Tibial artery (tissue), 4 donors: Measurements from ENCODE around the gene CHD6.

Experiments used
- DNase-seq, 2 donors: peaks; one replicate each; pipeline ENCODE4 v3.0.0-alpha.2; 2019
- H3K27ac ChIP-seq, 2 donors: fragments of 200-600 bp; sonication (generic) in 1 of 2; 1 replicate in 1 of 2; 2 replicates in 1 of 2; pipeline ENCODE4 v1.5.1; 2018 to 2019; ENCODE audit warnings: mild to moderate bottlenecking in 1 of 2
- H3K27me3 ChIP-seq, 2 donors: fragments of 200-600 bp; sonication (generic) in 1 of 2; one replicate each; pipeline versions ENCODE4 v1.5.1 to v1.6.0; 2016 to 2019
- H3K36me3 ChIP-seq, 3 donors: fragments of 200-600 bp; sonication (generic) in 2 of 3; one replicate each; pipeline ENCODE4 v1.5.1; 2016 to 2019; ENCODE audit warnings: mild to moderate bottlenecking in 2 of 3
- H3K4me1 ChIP-seq, 4 donors: fragments of 200-600 bp; sonication (generic) in 2 of 4; 1 replicate in 3 of 4; 2 replicates in 1 of 4; pipeline ENCODE4 v1.5.1; 2016 to 2019
- H3K4me3 ChIP-seq, 2 donors: fragments of 200-600 bp; sonication (generic) in 1 of 2; 1 replicate in 1 of 2; 2 replicates in 1 of 2; pipeline ENCODE4 v1.5.1; 2018 to 2019; ENCODE audit warnings: mild to moderate bottlenecking in 2 of 2
- H3K9me3 ChIP-seq, 3 donors: fragments of 200-600 bp; sonication (generic) in 1 of 3; one replicate each; pipeline ENCODE4 v1.5.1; 2016 to 2019
- CTCF ChIP-seq, 2 experiments: fragments of 200-600 bp in 1 of 2; fragments of 450-650 bp in 1 of 2; IDR thresholded peaks; one replicate each; pipeline ENCODE4 v1.5.1; 2017 to 2019; ENCODE audit warnings: antibody characterized with exemption in 2 of 2, mild to moderate bottlenecking in 1 of 2, moderate library complexity in 1 of 2
- intact Hi-C: fragments of 100-400 bp; cut with DNase I; formaldehyde crosslinking; loops from one replicate; pipeline ENCODE4 v1.15.0; 2023; ENCODE audit warnings: low total_unique reads

Gene CHD6

GRCh38 chr20:41406353-41406752, 211.8 kb downstream of the CHD6 start:
- no peaks in the 10 kb centered on the region for H3K27me3 ChIP-seq
- H3K36me3 ChIP-seq, result peaks cover 65 to 81% (median 77%) of the 10 kb centered on the region in 3 donors
- H3K9me3 ChIP-seq, result no peaks in the 10 kb centered on the region
- H3K4me3 ChIP-seq, result no peak overlapping the region
- no peak overlapping the region for H3K27ac ChIP-seq
- no peak for DNase-seq
- intact Hi-C loops, result loop anchor here (10.0 kb wide), 1 partner anchor 272 kb away; the partner anchor contains the start of gene PLCG1
- TF ChIP-seq CTCF (IDR thresholded peaks at IDR 0.05), result no peak
- H3K4me1 ChIP-seq, result peaks cover 0 to 4% (median 2%) of the 10 kb centered on the region in 4 donors

DNA sequence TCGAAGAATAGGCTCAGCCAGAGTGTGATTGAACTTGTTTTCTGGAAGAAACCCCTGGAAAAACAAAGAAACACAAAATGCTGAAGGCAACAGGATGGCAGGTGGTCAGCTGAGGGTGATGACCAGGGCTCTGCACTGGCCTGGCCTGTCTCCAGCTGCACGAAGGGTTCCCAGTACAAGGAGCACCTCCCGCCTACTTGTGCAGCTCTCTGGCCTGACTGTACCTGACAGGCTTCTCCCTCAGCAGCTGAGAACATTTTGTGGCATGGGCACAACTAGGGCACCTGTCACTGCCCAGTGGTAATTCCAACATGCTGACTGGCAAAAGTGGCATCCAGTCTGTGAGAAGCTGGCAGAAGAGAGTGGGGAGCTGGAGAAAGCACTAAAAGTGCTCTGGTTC, 212.7 kb downstream of the CHD6 start:
- Histone ChIP-seq H3K27me3 (no peaks in the 10 kb centered on the region), H3K4me3 (no peak overlapping the region), H3K4me1 (peaks cover 0 to 4% (median 0%) of the 10 kb centered on the region in 4 donors), H3K27ac (no peak overlapping the region), H3K9me3 (no peaks in the 10 kb centered on the region), H3K36me3 (peaks cover 61 to 74% (median 71%) of the 10 kb centered on the region in 3 donors)
- intact Hi-C loops, result loop anchor here (10.0 kb wide), 1 partner anchor 271 kb away; the partner anchor contains the start of gene PLCG1
- no peak for DNase-seq
- TF ChIP-seq CTCF (IDR thresholded peaks at IDR 0.05), result no peak

- no peaks in the 10 kb centered on the region for H3K27me3 ChIP-seq
- H3K4me3 ChIP-seq, result no peak overlapping the region
- no peak for TF ChIP-seq CTCF (IDR thresholded peaks at IDR 0.05)
- no peaks in the 10 kb centered on the region for H3K9me3 ChIP-seq
- H3K36me3 ChIP-seq, result peaks cover 45 to 56% (median 53%) of the 10 kb centered on the region in 3 donors
- intact Hi-C loops, result loop anchor here (10.0 kb wide), 1 partner anchor 269 kb away; the partner anchor contains the start of gene PLCG1
- H3K4me1 ChIP-seq, result no peaks in the 10 kb centered on the region
- DNase-seq, result no peak
- no peak overlapping the region for H3K27ac ChIP-seq
Measured at GRCh38 chr20:41403604-41404003, 214.6 kb downstream of the CHD6 start.

DNA sequence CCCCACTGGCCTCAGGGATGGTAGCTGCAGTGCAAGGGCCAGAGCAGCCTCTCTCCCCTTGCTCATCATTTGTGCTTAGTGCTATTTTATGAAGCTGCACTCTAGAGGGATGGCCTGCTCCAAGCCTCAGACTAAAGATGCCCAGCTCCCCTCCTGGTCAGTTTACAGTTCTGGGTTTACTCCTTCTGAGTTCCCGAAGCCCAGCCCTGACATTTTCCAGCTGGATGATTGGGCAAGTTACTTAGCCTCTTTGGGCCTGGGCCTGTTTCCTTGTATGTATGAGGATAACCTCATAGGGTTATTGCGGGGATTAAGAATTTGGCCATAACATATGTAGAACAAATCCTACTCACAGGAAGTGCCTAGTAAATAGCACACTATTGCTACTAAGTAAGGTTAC, 219.8 kb downstream of the CHD6 start:
- intact Hi-C loops, result no loop called here
- H3K27ac ChIP-seq, result no peak overlapping the region

DNA sequence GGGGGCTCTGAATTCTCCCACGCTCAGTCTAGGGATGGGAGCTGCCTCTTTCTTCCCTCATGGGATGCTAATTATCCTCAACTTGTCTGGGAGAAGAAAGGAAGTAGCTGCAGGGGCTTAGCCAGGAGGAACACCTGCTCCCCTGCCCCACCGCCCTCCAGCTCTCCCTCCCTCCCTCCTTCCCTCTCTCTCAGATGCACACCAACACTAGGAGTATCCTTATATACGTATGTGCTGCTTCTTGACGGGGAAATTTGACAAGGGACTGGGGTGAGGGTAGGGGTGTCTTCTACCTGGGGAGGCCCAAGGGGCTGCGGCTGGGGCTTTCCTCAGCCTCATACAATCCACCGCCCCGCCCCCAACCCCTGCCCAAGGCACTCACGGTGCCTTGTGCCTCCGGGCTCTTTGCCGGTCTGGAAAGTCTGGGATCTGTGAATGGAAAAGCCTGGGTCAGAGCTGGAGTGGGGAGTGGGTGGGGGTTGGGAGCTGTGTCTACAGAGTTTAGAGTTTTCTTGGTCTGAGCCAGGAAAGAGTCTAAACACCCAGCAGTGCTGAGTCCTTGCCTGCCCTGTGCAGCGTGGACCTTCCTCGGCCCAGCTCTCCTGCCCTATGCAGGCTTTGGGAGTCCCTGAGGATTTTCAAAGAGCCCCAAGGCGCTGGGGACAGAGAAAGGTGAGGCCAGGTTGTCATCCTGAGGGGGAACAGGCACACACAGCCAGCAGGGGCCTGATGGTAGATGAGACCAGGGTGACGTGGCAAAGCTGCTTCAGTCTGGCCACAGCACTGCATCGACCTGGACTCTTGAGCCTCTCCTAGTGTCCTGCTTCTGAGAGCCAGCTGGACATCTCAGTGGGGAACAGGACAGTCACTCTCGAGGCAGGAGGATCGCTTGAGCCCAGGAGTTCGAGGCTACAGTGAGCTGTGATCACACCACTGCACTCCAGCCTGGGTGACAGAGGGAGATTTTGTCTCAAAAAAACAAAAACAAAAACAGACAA, 222.2 kb downstream of the CHD6 start:
- no peaks in the 10 kb centered on the region for H3K27me3 ChIP-seq
- intact Hi-C loops, result no loop called here
- H3K9me3 ChIP-seq, result no peaks in the 10 kb centered on the region
- TF ChIP-seq CTCF (IDR thresholded peaks at IDR 0.05), result no peak
- H3K4me1 ChIP-seq, result peaks cover 0 to 34% (median 5%) of the 10 kb centered on the region in 4 donors
- no peak overlapping the region for H3K4me3 ChIP-seq
- H3K36me3 ChIP-seq, result no peaks in the 10 kb centered on the region
- no peak overlapping the region for H3K27ac ChIP-seq
- DNase-seq, result no peak

More for the DNA sequence above, 219.8 kb downstream of the CHD6 start:
- Histone ChIP-seq H3K36me3 (peaks cover 4% of the 10 kb centered on the region in 3 donors), H3K4me3 (no peak overlapping the region), H3K27me3 (no peaks in the 10 kb centered on the region), H3K4me1 (peaks cover 0 to 22% (median 2%) of the 10 kb centered on the region in 4 donors), H3K9me3 (no peaks in the 10 kb centered on the region)
- DNase-seq, result no peak
- TF ChIP-seq CTCF (IDR thresholded peaks at IDR 0.05), result no peak
